Activated naive CD4-positive, alpha-beta T cell (primary cell): ENCODE measurements around the gene TUBB3.
"Not testable (repeated sequence)": the region's sequence is repeated elsewhere in the genome, so short reads cannot be mapped to it uniquely, and the experiment has no call there.

Experiments
- DNase-seq, 4 experiments: peaks; one replicate each; lab custom pipeline; 2025; lab: John Stamatoyannopoulos, UW

Gene TUBB3

GRCh38 chr16:89918453-89919347, 4.4 kb upstream of the TUBB3 start, which contains the start of gene MC1R:
Gene MC1R (plus strand): TSS chr16:89918862. CDS start chr16:89919259, 397 bp downstream.
- no peak for DNase-seq

GRCh38 chr16:89919535-89920406, 3.4 kb upstream of the TUBB3 start:
- no peak for DNase-seq

GRCh38 chr16:89920723-89921122, 2.4 kb upstream of the TUBB3 start:
- DNase-seq, result no peak

- DNase-seq, result no peak
Observed at GRCh38 chr16:89921131-89921701, 1.9 kb upstream of the TUBB3 start.

GRCh38 chr16:89921702-89922476, 1.3 kb upstream of the TUBB3 start:
- DNase-seq, result no peak

- DNase-seq, result peak in 1 of 4 experiments; percentile 13
Observed at GRCh38 chr16:89922477-89922883, 662 bp upstream of the TUBB3 start.

GRCh38 chr16:89923640-89924296, 626 bp downstream of the TUBB3 start:
- no peak for DNase-seq

GRCh38 chr16:89924297-89924924, 1.3 kb downstream of the TUBB3 start:
- DNase-seq, result peak in 1 of 4 experiments; percentile 17

- DNase-seq, result no peak
Observed at GRCh38 chr16:89924925-89925307, 1.8 kb downstream of the TUBB3 start.

- no peak for DNase-seq
Observed at GRCh38 chr16:89925596-89926079, 2.5 kb downstream of the TUBB3 start.

GRCh38 chr16:89931305-89931896, 8.3 kb downstream of the TUBB3 start:
- no peak for DNase-seq

GRCh38 chr16:89931964-89932363, 8.8 kb downstream of the TUBB3 start:
- no peak for DNase-seq

GRCh38 chr16:89934019-89934418, 10.9 kb downstream of the TUBB3 start:
- not testable (repeated sequence) for DNase-seq

GRCh38 chr16:89934611-89935553, 11.7 kb downstream of the TUBB3 start:
- no peak for DNase-seq

- DNase-seq, result not testable (repeated sequence)
Observed at GRCh38 chr16:89935620-89936019, 12.5 kb downstream of the TUBB3 start.

- DNase-seq, result no peak
Observed at GRCh38 chr16:89936034-89936433, 12.9 kb downstream of the TUBB3 start.

GRCh38 chr16:89936508-89936907, 13.4 kb downstream of the TUBB3 start:
- no peak for DNase-seq

- no peak for DNase-seq
Observed at GRCh38 chr16:89936981-89937380, 13.8 kb downstream of the TUBB3 start.
